Right lobe of liver (tissue), 6 donors: Measurements from ENCODE around the gene BCL6. TPM values are rescaled to one million over a fixed set of nuclear protein-coding genes. Genes with fewer than 3 reads are reported as not detected.

Experiments
- ATAC-seq, 4 donors: fragments of 200-7000 bp; cut with Tn5 transposase; one replicate each; pipeline ENCODE4 v1.9.1; 2020; ENCODE audit warnings: mild to moderate bottlenecking in 4 of 4, moderate library complexity in 4 of 4
- DNase-seq, 3 donors: peaks; one replicate each; pipeline ENCODE4 v3.0.0-alpha.2; 2020
- H3K27ac ChIP-seq, 3 donors: fragments of 200-600 bp; one replicate each; pipeline ENCODE4 v1.8.0; 2022
- H3K27me3 ChIP-seq, 2 donors: fragments of 200-600 bp; one replicate each; pipeline ENCODE4 v1.8.0; 2022
- H3K36me3 ChIP-seq, 4 donors: fragments of 200-600 bp; sonication (generic) in 1 of 4; one replicate each; pipeline versions ENCODE4 v1.5.1 to v1.8.0; 2017 to 2022; ENCODE audit warnings: control low read depth in 1 of 4
- H3K4me1 ChIP-seq, 4 donors: fragments of 200-600 bp; sonication (generic) in 1 of 4; one replicate each; pipeline versions ENCODE4 v1.5.1 to v1.8.0; 2017 to 2022; ENCODE audit warnings: control low read depth in 1 of 4
- H3K4me3 ChIP-seq, 3 donors: fragments of 200-600 bp; one replicate each; pipeline ENCODE4 v1.8.0; 2022
- H3K9me3 ChIP-seq, 4 donors: fragments of 200-600 bp; sonication (generic) in 1 of 4; one replicate each; pipeline versions ENCODE4 v1.5.1 to v1.8.0; 2017 to 2022; ENCODE audit warnings: control low read depth in 1 of 4
- POLR2A ChIP-seq: fragments of 450-650 bp; IDR thresholded peaks from one replicate; pipeline ENCODE4 v1.6.1; 2017; ENCODE audit warnings: antibody characterized with exemption, mild to moderate bottlenecking
- WGBS: methylation state at CpG from one replicate; pipeline ENCODE4 v1.1.6; 2018; ENCODE audit warnings: low coverage, low lambda C conversion rate; ENCODE audit not compliant: insufficient coverage; ENCODE audit errors: missing lambda C conversion rate; 5-methylcytosine and 5-hydroxymethylcytosine counted together
- intact Hi-C, 2 donors: fragments of 100-400 bp; cut with DNase I; formaldehyde crosslinking; loops; one replicate each; pipeline versions ENCODE4 v1.11.2 to v1.14.1; 2022
- total RNA-seq, 6 experiments: library from RNA; depleted of rRNA in 2 of 6; stranded (reverse); fragments of >200 nt in 2 of 6; fragmentation: NEBNext Ultra II Directional in 3 of 6; extraction: Animal tissue kit (Norgen Biotek cat#: 25700) in 3 of 6; gene quantifications; one replicate each; pipeline versions ENCODE4 v1.1.0 to v1.2.4, GENCODE V29; 2016 to 2023
- TF ChIP-seq, protein P1 (sequence below), 4 donors: fragments of 200-600 bp in 3 of 4; fragments of 450-650 bp in 1 of 4; IDR thresholded peaks; one replicate each; pipeline versions ENCODE4 v1.5.1 to v1.8.0; 2016 to 2022; ENCODE audit warnings: antibody characterized with exemption in 4 of 4, mild to moderate bottlenecking in 2 of 4
- donor health status: DM: no; HTN: yes; CAD: no.
- donor health status: DM: no; HTN: no; CAD: no.
- donor health status: DM: no; HTN: no; CAD: no.
- donor health status: DM: no; HTN: yes; CAD: no.
- donor health status: DM: no; HTN: yes; CAD: no.

The BCL6 gene
- total RNA-seq, 6 experiments from 2014 or later, result 29.1 to 67.5 (median 41.8) TPM

DNA sequence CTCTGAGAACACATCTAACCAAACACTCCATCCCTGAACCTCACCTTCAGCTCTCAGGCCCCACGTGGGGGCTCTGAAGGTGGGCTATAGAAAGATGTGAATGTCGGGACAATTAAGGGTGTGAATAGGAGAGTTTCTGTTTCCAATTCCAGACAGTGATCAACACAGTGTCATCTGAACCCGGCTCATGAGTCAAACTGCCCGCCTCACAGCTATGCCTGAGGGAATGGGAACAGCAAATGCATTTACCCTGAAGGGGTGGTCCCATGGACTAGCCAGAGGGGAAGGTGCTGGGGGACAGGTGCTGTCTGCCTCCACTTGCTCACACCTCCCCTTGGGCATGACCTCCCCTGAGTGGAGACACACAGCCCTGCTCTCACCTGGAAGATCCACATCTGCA is 49.2 kb downstream of the BCL6 start:
- no peak for TF ChIP-seq POLR2A
- intact Hi-C loops, result no loop called here
- Histone ChIP-seq H3K36me3 (no peaks in the 10 kb centered on the region), H3K27me3 (no peaks in the 10 kb centered on the region), H3K27ac (no peak overlapping the region), H3K9me3 (no peaks in the 10 kb centered on the region), H3K4me1 (no peaks in the 10 kb centered on the region), H3K4me3 (no peak overlapping the region)
- ATAC-seq (no peak), DNase-seq (no peak)
- WGBS, result 31% methylated on average over 3 of the region's 4 CpGs

DNA sequence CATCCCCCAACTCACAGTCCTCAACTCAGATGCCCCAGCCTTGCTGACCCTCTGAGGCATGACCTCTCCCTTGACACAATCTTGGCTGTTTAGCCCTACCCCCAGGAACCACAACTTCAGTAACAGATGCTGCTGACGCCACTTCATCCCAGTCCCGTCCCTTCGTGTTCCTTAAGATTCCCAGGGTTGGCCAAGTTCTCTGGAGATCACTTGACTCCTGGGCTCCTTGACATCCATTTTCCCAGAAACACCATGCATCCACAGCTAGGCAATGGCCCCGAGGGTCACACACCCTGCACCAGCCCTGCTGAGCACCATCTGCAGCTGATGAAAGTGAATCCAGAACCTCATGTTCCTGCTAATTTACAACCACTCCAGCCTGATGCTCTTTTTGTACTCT is 49.8 kb downstream of the BCL6 start:
- Histone ChIP-seq H3K4me3 (no peak overlapping the region), H3K36me3 (no peaks in the 10 kb centered on the region), H3K27ac (no peak overlapping the region), H3K9me3 (no peaks in the 10 kb centered on the region), H3K27me3 (no peaks in the 10 kb centered on the region), H3K4me1 (no peaks in the 10 kb centered on the region)
- DNase-seq (no peak), ATAC-seq (peak in 1 of 4 donors; percentile 13)
- no peak for TF ChIP-seq POLR2A
- TF ChIP-seq, protein P1, sequence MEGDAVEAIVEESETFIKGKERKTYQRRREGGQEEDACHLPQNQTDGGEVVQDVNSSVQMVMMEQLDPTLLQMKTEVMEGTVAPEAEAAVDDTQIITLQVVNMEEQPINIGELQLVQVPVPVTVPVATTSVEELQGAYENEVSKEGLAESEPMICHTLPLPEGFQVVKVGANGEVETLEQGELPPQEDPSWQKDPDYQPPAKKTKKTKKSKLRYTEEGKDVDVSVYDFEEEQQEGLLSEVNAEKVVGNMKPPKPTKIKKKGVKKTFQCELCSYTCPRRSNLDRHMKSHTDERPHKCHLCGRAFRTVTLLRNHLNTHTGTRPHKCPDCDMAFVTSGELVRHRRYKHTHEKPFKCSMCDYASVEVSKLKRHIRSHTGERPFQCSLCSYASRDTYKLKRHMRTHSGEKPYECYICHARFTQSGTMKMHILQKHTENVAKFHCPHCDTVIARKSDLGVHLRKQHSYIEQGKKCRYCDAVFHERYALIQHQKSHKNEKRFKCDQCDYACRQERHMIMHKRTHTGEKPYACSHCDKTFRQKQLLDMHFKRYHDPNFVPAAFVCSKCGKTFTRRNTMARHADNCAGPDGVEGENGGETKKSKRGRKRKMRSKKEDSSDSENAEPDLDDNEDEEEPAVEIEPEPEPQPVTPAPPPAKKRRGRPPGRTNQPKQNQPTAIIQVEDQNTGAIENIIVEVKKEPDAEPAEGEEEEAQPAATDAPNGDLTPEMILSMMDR (IDR thresholded peaks at IDR 0.05), result no peak
- WGBS, result 54% methylated on average over 4 of the region's 4 CpGs
- intact Hi-C loops, result no loop called here

DNA sequence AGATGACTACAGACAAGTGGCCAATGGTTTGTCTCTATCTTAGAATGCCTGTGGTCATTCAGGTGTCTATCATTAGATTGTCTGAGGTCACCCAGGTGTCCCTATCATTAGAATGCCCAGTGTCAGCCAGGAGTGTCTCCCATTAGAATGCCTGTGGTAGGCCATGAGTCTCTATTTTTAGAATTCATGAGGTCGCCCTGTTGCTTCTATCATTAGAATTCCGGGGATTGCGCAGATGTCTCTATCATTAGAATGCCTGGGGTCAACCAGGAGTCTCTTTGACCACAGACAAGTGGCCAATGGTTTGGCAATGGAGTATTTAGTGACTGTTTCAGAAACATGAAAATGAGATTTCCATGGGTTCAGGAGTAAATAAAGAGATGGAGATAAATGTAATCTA is 50.5 kb downstream of the BCL6 start:
- Histone ChIP-seq H3K4me1 (no peaks in the 10 kb centered on the region), H3K36me3 (no peaks in the 10 kb centered on the region), H3K27me3 (no peaks in the 10 kb centered on the region), H3K4me3 (no peak overlapping the region), H3K27ac (no peak overlapping the region), H3K9me3 (no peaks in the 10 kb centered on the region)
- TF ChIP-seq, protein P1 (IDR thresholded peaks at IDR 0.05), result no peak
- no peak for TF ChIP-seq POLR2A
- DNase-seq, result no peak
- no peak for ATAC-seq
- 84% methylated on average over 3 of the region's 3 CpGs for WGBS
- intact Hi-C loops, result no loop called here

DNA sequence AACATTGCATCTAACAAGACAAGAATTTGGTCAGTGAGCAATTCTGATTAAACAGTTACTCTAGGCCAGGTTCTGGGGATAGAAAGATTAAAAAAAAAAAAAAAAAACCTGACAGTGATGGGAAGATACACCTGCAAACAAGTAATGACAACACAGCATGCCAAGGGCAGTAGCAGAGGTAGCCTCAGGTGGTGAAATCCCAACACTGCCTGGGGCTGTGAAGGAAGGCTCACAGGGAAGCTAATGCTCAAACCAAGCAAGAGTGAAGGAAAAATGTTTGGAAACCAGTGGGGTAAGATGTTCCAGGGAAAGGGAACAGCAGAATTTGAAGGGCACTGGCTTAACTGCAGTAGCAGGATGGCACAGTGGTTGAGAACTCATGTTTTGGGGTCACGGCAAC is 51.8 kb downstream of the BCL6 start:
- TF ChIP-seq, protein P1 (IDR thresholded peaks at IDR 0.05), result no peak
- ATAC-seq (no peak), DNase-seq (no peak)
- no peaks in the 10 kb centered on the region for H3K27me3 ChIP-seq
- no peak overlapping the region for H3K27ac ChIP-seq
- no peaks in the 10 kb centered on the region for H3K4me1 ChIP-seq
- H3K36me3 ChIP-seq, result no peaks in the 10 kb centered on the region
- 86% methylated on average over 1 of the region's 1 CpG for WGBS
- no peak overlapping the region for H3K4me3 ChIP-seq
- no peaks in the 10 kb centered on the region for H3K9me3 ChIP-seq
- intact Hi-C loops, result no loop called here

DNA sequence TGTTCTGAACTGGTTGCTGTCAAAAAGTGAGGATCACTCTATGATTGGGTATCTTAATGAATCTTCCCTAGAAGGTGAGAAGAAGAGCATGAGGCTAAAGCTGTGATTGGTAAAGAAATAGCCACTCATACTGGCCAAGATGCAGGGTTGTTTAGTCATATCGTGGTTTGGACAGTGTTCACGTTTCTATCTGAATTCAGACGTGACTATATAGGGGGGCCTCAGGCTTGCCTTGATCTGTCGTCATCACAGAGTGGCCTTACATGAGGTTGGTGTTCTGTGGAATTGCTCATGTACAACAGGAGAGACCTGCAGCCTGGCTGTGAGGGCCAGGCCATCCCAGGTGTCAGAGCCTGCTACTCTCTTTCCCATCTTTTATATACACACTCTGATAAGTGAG is 55.3 kb downstream of the BCL6 start:
- Histone ChIP-seq H3K36me3 (no peaks in the 10 kb centered on the region), H3K9me3 (no peaks in the 10 kb centered on the region), H3K4me3 (no peak overlapping the region), H3K27me3 (no peaks in the 10 kb centered on the region), H3K27ac (no peak overlapping the region), H3K4me1 (no peaks in the 10 kb centered on the region)
- TF ChIP-seq POLR2A, result no peak
- TF ChIP-seq, protein P1 (IDR thresholded peaks at IDR 0.05), result no peak
- ATAC-seq (no peak), DNase-seq (no peak)
- intact Hi-C loops, result loop anchor here (10.0 kb wide), 1 partner anchor 365 kb away; no protein-coding TSS in a partner anchor
- 58% methylated on average over 3 of the region's 4 CpGs for WGBS
